CD4-positive, CD25-positive, alpha-beta regulatory T cell (primary cell): Measurements from ENCODE around the gene VENTX. TPM values are rescaled to one million over a fixed set of nuclear protein-coding genes. Genes with fewer than 3 reads are reported as not detected.

ENCODE experiments used
- ATAC-seq, 2 donors: fragments of 150-1000 bp; cut with Tn5 transposase; one replicate each; pipeline ENCODE4 v1.10.0; 2021; ENCODE audit warnings: low read depth in 2 of 2, moderate number of reproducible peaks in 2 of 2, moderate library complexity in 1 of 2
- DNase-seq, 3 donors: peaks; one replicate each; pipeline versions ENCODE4 v3.0.0 to v3.0.0-alpha.2; 2012 to 2022; ENCODE audit warnings: mixed read lengths in 1 of 3
- H3K27ac ChIP-seq: one replicate; pipeline ENCODE4 v1.7.0; 2013; ENCODE audit warnings: mild to moderate bottlenecking, low read length; ENCODE audit not compliant: insufficient read depth, poor library complexity, severe bottlenecking
- H3K27me3 ChIP-seq: one replicate; pipeline ENCODE4 v1.7.0; 2013; ENCODE audit warnings: low read length; ENCODE audit not compliant: control insufficient read depth, insufficient read depth
- H3K36me3 ChIP-seq: one replicate; pipeline ENCODE4 v1.7.0; 2013; ENCODE audit warnings: mild to moderate bottlenecking, low read length, moderate library complexity; ENCODE audit not compliant: control insufficient read depth, insufficient read depth
- H3K4me1 ChIP-seq: 2 replicates; pipeline ENCODE4 v1.7.0; 2013; ENCODE audit warnings: mild to moderate bottlenecking, low read length; ENCODE audit not compliant: insufficient read depth, control insufficient read depth, poor library complexity, severe bottlenecking
- H3K4me3 ChIP-seq: one replicate; pipeline ENCODE4 v1.7.0; 2013; ENCODE audit warnings: low read depth, mild to moderate bottlenecking, low read length, moderate library complexity
- H3K9me3 ChIP-seq, 2 experiments: 1 replicate in 1 of 2; 2 replicates in 1 of 2; pipeline ENCODE4 v1.7.0; 2013; ENCODE audit warnings: low read length in 2 of 2, mild to moderate bottlenecking in 1 of 2, moderate library complexity in 1 of 2; ENCODE audit not compliant: control insufficient read depth in 2 of 2
- H3K27ac Mint-ChIP-seq, 3 donors: one replicate each; pipeline ENCODE4 v1.8.0; 2020 to 2022; ENCODE audit warnings: mild to moderate bottlenecking in 3 of 3, mixed read lengths in 3 of 3, moderate library complexity in 2 of 3
- H3K27me3 Mint-ChIP-seq: one replicate; pipeline ENCODE4 v1.8.0; 2022; ENCODE audit warnings: mild to moderate bottlenecking, mixed read lengths
- H3K36me3 Mint-ChIP-seq: one replicate; pipeline ENCODE4 v1.8.0; 2020; ENCODE audit warnings: mixed read lengths
- H3K4me1 Mint-ChIP-seq, 4 donors: one replicate each; pipeline ENCODE4 v1.8.0; 2020 to 2022; ENCODE audit warnings: mixed read lengths in 4 of 4, mild to moderate bottlenecking in 1 of 4
- H3K4me3 Mint-ChIP-seq, 4 donors: one replicate each; pipeline ENCODE4 v1.8.0; 2020 to 2022; ENCODE audit warnings: mild to moderate bottlenecking in 4 of 4, mixed read lengths in 4 of 4, moderate library complexity in 3 of 4
- H3K9me3 Mint-ChIP-seq, 7 donors: one replicate each; pipeline ENCODE4 v1.8.0; 2020 to 2022; ENCODE audit warnings: mixed read lengths in 7 of 7, mild to moderate bottlenecking in 3 of 7, moderate library complexity in 2 of 7
- polyA plus RNA-seq, 4 donors: library from polyadenylated mRNA; unstranded; fragments of 300-500 nt; fragmentation: Illumina TruSeq; gene quantifications; one replicate each; pipeline ENCODE4 v1.2.3, GENCODE V29; 2021
- total RNA-seq: library from RNA; stranded (reverse); gene quantifications from one replicate; pipeline ENCODE4 v1.2.3, GENCODE V29; 2022

Gene VENTX
- total and polyA plus RNA-seq, 5 donors from 2014 or later: not detected

DNA sequence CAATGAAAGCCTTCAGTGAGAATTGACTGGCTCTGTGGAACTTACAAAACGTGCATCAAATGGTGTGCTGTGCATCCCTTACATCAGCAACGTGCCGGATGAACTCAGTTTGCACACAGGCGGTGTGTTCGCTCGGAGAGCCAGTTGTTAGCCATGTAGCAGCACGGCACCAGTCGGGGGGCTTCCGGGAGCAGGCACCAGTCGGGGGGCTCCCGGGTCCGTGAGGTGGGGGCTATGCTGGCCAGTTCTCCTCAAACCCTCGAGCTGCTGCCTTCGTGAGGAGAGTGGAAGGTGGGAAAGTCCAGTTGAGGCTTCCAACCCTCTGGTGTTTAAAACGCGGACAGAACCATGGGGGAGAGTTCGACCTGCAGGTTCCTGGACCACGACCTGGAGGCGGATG is 42.6 kb upstream of the VENTX start:
- no peak overlapping the region for H3K4me3 Mint-ChIP-seq
- H3K4me1 ChIP-seq: no peaks in the 10 kb centered on the region
- no peak overlapping the region for H3K4me3 ChIP-seq
- no peaks in the 10 kb centered on the region for H3K36me3 Mint-ChIP-seq
- no peak for ATAC-seq
- peaks cover 0 to 7% (median 2%) of the 10 kb centered on the region in 7 donors for H3K9me3 Mint-ChIP-seq
- no peaks in the 10 kb centered on the region for H3K4me1 Mint-ChIP-seq
- H3K27me3 ChIP-seq: no peaks in the 10 kb centered on the region
- no peak overlapping the region for H3K27ac ChIP-seq
- peak overlapping the region in 1 of 3 donors; percentile 63 for H3K27ac Mint-ChIP-seq
- peaks cover 0 to 3% of the 10 kb centered on the region in 2 experiments for H3K9me3 ChIP-seq
- no peak for DNase-seq
- H3K27me3 Mint-ChIP-seq: no peaks in the 10 kb centered on the region
- no peaks in the 10 kb centered on the region for H3K36me3 ChIP-seq

DNA sequence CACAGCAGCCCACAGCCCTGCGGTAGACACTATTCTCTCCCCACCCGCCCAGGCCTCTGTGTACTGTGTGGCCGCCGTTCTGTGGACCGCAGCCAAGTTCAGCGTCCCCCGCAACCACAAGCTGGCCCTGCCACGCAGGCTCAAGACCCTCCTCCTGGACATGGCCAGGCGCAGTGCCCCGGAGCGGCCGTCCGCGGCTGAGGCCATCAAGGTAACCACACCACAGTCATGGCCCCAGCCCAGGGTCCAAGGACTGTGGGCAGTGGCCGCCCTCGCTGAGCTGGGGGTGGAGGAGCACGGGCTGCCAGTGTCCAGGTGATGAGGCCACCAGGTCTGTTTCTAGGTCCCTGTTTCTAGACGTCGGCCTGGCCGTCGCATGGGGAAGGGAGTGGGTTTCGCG is 42.0 kb upstream of the VENTX start:
- H3K4me3 Mint-ChIP-seq: no peak overlapping the region
- Histone ChIP-seq H3K9me3 (peaks cover 0 to 3% of the 10 kb centered on the region in 2 experiments), H3K36me3 (no peaks in the 10 kb centered on the region), H3K27me3 (no peaks in the 10 kb centered on the region), H3K4me1 (no peaks in the 10 kb centered on the region), H3K27ac (no peak overlapping the region), H3K4me3 (no peak overlapping the region)
- H3K9me3 Mint-ChIP-seq: peaks cover 0 to 7% (median 2%) of the 10 kb centered on the region in 7 donors
- ATAC-seq (no peak), DNase-seq (no peak)
- no peak overlapping the region for H3K27ac Mint-ChIP-seq
- no peaks in the 10 kb centered on the region for H3K27me3 Mint-ChIP-seq
- no peaks in the 10 kb centered on the region for H3K4me1 Mint-ChIP-seq
- H3K36me3 Mint-ChIP-seq: no peaks in the 10 kb centered on the region

DNA sequence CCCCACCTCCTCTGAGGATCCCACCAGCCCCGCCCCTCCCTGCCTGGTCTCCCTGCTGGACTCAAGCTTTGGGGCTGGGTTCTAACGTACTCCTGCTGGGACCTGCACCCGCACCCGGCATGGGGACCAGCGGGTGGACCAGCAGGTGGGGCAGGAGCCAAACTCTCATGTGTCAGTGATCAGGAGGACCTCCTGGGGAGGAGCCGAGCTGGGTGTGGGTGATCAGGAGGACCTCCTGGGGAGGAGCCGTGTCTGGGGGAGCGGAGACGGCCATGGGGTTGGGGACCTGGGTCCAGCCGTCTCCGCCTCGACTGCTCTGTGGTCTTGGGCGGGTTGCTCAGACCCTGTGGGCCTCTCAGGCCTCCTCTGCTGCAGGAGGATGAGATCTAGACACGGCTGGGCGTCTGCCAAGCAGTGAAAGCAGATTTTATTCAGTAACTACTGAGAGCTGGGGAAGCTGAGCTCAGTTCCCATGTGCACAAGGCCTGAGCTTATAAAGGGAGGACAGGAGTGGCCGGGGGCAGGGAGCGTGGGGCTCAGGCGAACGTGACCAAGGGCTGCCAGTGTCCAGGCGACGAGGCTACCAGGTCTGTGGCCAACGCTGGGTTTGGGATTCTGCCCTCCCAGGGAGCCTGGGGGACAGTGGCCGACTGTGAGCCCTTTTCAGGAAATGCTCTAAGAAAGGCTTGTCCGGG is 41.3 kb upstream of the VENTX start:
- Mint-ChIP-seq H3K9me3 (peaks cover 0 to 7% (median 2%) of the 10 kb centered on the region in 7 donors), H3K27me3 (no peaks in the 10 kb centered on the region), H3K27ac (no peak overlapping the region), H3K4me3 (no peak overlapping the region), H3K4me1 (no peaks in the 10 kb centered on the region), H3K36me3 (no peaks in the 10 kb centered on the region)
- ATAC-seq (no peak), DNase-seq (no peak)
- Histone ChIP-seq H3K27me3 (no peaks in the 10 kb centered on the region), H3K27ac (no peak overlapping the region), H3K9me3 (peaks cover 0 to 3% of the 10 kb centered on the region in 2 experiments), H3K36me3 (no peaks in the 10 kb centered on the region), H3K4me1 (no peaks in the 10 kb centered on the region), H3K4me3 (no peak overlapping the region)

DNA sequence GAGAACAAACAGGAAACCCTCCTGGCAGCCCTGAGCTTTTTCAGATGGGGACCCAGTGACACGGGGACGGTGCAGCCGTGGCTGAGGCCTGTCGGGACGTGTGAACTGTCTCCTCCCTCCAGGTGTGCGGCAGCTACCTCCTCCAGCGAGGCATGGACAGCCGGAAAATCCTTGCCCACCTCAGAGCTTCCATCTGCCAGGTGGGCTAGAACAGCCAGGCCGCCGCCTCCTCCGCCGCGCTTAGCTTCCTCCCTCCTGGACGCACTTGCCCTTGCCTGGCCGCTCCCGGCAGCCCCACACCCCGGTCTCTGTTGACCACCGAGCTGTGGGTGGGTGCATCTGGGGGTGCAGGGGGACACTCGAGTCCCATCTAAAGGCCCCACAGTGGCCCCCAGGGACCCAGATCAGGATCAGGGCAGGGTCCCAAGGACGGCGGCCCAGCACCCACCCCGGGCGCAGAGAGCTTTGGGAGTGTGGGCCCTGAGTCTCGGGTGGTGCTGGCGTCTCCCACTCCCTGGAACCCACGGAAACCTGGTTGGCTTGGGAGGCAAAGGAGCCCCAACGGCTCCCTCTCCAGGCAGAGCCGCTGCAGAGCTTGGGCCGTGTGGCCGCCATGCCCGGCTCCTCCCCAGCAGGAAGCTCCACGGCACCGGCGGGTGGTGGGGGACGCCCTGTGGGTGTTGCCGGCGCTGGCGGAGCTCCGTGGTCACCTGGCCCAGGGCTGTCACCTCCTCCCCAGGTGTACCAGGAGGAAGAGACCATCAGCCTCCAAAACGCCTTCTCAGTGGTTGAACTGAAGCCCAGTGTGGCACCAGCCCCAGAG is 40.5 kb upstream of the VENTX start:
- Mint-ChIP-seq H3K27ac (no peak overlapping the region), H3K36me3 (no peaks in the 10 kb centered on the region), H3K9me3 (peaks cover 0 to 7% (median 2%) of the 10 kb centered on the region in 7 donors), H3K4me3 (no peak overlapping the region), H3K4me1 (no peaks in the 10 kb centered on the region), H3K27me3 (no peaks in the 10 kb centered on the region)
- Histone ChIP-seq H3K27ac (no peak overlapping the region), H3K4me3 (no peak overlapping the region), H3K36me3 (no peaks in the 10 kb centered on the region), H3K9me3 (peaks cover 0 to 3% of the 10 kb centered on the region in 2 experiments), H3K4me1 (no peaks in the 10 kb centered on the region), H3K27me3 (no peaks in the 10 kb centered on the region)
- DNase-seq: no peak
- ATAC-seq: no peak

DNA sequence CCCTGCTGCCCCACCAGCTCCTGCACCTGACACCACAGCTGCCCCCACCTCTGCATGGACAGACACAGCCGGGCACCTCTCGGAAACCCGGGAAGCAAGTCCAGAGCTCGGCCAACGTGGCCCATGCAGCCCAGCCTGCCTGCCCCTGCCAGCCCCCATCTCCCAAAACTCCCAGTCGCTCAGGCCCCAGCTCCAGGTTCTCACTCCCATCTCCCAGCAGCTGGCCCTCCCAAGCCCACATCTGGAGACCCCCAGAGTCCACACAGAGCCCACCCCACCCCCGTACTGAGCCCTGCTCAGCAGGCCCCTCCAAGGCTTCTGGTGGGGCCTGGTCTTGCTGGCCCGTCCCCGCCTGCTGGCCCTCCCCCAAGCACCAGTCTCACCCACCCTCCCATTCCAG is 39.9 kb upstream of the VENTX start:
- Mint-ChIP-seq H3K9me3 (peaks cover 0 to 7% (median 2%) of the 10 kb centered on the region in 7 donors), H3K4me3 (no peak overlapping the region), H3K36me3 (no peaks in the 10 kb centered on the region), H3K4me1 (no peaks in the 10 kb centered on the region), H3K27me3 (no peaks in the 10 kb centered on the region), H3K27ac (no peak overlapping the region)
- H3K9me3 ChIP-seq: peaks cover 0 to 3% of the 10 kb centered on the region in 2 experiments
- H3K27ac ChIP-seq: no peak overlapping the region
- no peak for DNase-seq
- H3K27me3 ChIP-seq: no peaks in the 10 kb centered on the region
- no peak for ATAC-seq
- no peak overlapping the region for H3K4me3 ChIP-seq
- H3K4me1 ChIP-seq: no peaks in the 10 kb centered on the region
- no peaks in the 10 kb centered on the region for H3K36me3 ChIP-seq

DNA sequence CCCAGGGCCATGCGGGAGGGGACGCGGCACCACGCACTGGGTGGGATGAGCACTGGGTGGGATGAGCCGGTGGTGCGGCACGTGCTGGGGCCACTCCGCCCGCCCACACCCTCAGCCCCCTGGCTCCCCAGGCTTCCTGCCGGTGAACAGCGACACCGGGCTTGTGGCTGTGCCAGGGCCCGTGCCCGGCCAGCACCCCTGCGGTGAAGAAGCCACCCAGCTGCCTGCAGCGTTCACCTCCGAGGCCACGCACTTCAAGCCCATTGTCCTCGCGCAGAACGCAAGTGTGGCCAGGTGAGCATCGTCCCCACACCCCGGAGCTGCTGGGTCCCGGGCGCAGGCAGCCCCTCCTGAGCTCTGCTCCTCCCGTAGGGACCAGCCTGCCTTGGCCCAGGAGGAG is 39.4 kb upstream of the VENTX start:
- no peak overlapping the region for H3K4me3 Mint-ChIP-seq
- Histone ChIP-seq H3K9me3 (peaks cover 0 to 3% of the 10 kb centered on the region in 2 experiments), H3K27ac (no peak overlapping the region), H3K4me3 (no peak overlapping the region), H3K27me3 (no peaks in the 10 kb centered on the region), H3K4me1 (no peaks in the 10 kb centered on the region), H3K36me3 (no peaks in the 10 kb centered on the region)
- H3K4me1 Mint-ChIP-seq: no peaks in the 10 kb centered on the region
- ATAC-seq: no peak
- peaks cover 0 to 7% (median 2%) of the 10 kb centered on the region in 7 donors for H3K9me3 Mint-ChIP-seq
- H3K27ac Mint-ChIP-seq: no peak overlapping the region
- DNase-seq: no peak
- H3K36me3 Mint-ChIP-seq: no peaks in the 10 kb centered on the region
- no peaks in the 10 kb centered on the region for H3K27me3 Mint-ChIP-seq

DNA sequence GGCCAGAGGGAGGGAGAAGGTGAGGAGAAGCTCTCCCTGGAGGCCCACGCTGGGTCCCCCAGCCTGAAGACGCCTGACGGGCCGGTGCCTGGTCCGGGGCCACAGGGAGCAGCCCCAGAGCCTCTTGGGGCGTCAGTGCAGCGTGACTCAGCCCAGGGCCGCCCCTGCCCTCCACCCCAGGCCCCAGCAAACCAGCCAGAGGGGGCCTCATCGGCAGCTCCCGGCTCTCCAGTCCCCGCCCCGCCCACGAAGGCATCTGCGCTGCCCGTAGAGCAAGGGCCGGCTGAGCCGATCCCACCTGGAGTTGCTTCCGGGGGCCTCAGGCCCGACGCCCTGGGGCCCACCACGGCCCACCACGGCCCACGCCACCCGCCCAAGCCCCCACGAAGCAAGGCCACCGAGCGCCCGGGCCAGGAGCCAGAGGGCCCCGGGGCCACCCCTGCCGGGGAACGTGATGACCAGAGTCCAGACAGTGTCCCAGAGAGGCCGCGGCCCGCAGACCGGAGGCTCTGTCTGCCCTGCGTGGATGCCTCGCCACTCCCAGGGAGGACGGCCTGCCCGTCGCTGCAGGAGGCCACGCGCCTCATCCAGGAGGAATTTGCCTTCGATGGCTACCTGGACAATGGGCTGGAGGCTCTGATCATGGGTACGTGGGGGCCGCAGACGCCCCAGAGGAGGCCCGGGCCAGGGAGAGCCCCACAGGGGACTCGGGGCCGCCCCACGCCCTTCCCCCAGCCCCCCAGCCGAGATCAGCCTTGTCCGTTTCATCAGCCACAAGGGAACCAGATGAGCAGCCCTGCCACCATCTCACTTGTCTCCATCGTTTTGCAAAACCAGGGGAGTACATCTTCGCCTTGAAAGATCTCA is 38.8 kb upstream of the VENTX start:
- Histone ChIP-seq H3K27me3 (no peaks in the 10 kb centered on the region), H3K4me1 (no peaks in the 10 kb centered on the region), H3K4me3 (no peak overlapping the region), H3K27ac (no peak overlapping the region), H3K36me3 (no peaks in the 10 kb centered on the region), H3K9me3 (no peaks in the 10 kb centered on the region)
- no peaks in the 10 kb centered on the region for H3K36me3 Mint-ChIP-seq
- no peaks in the 10 kb centered on the region for H3K4me1 Mint-ChIP-seq
- H3K9me3 Mint-ChIP-seq: peaks cover 0 to 6% (median under 1%) of the 10 kb centered on the region in 7 donors
- no peak overlapping the region for H3K27ac Mint-ChIP-seq
- H3K4me3 Mint-ChIP-seq: no peak overlapping the region
- no peak for ATAC-seq
- no peaks in the 10 kb centered on the region for H3K27me3 Mint-ChIP-seq
- no peak for DNase-seq
